GM06990 (cell line): ENCODE data around the gene SLC41A2.

Source experiments
- DNase-seq: peaks from one replicate; pipeline ENCODE4 v3.0.0-alpha.2; 2011; ENCODE audit not compliant: insufficient read length; ENCODE audit errors: extremely low read depth
- H3K27me3 ChIP-seq: replicated peaks from 2 replicates; pipeline ENCODE4 v1.6.0; 2011; ENCODE audit warnings: low read length; ENCODE audit not compliant: control insufficient read depth, insufficient read depth
- H3K36me3 ChIP-seq: 2 replicates; pipeline ENCODE4 v1.5.1; 2011; ENCODE audit warnings: low read length; ENCODE audit not compliant: control insufficient read depth, insufficient read depth
- H3K4me3 ChIP-seq: replicated peaks from 2 replicates; pipeline ENCODE4 v1.5.1; 2011; ENCODE audit warnings: low read depth, mild to moderate bottlenecking, control low read depth, low read length
- CTCF ChIP-seq: IDR thresholded peaks from 2 replicates; pipeline ENCODE4 v1.5.1; 2011; ENCODE audit warnings: low read length, control low read depth, mild to moderate bottlenecking, inconsistent platforms; ENCODE audit not compliant: insufficient read depth, poor library complexity, severe bottlenecking

The SLC41A2 gene

GRCh38 chr12:104976703-104977102 lies 18.6 kb upstream of the SLC41A2 start:
- Histone ChIP-seq H3K27me3 (no peaks in the 10 kb centered on the region), H3K36me3 (no peaks in the 10 kb centered on the region), H3K4me3 (no peak overlapping the region)
- no peak for DNase-seq
- TF ChIP-seq CTCF = no peak

GRCh38 chr12:104975587-104976343 lies 17.7 kb upstream of the SLC41A2 start:
- no peak for DNase-seq
- no peak for TF ChIP-seq CTCF
- Histone ChIP-seq H3K4me3 (no peak overlapping the region), H3K36me3 (no peaks in the 10 kb centered on the region), H3K27me3 (no peaks in the 10 kb centered on the region)

GRCh38 chr12:104974626-104975290 lies 16.7 kb upstream of the SLC41A2 start:
- no peak for TF ChIP-seq CTCF
- H3K36me3 ChIP-seq = no peaks in the 10 kb centered on the region
- H3K4me3 ChIP-seq = peak overlapping the region; percentile 23
- H3K27me3 ChIP-seq = no peaks in the 10 kb centered on the region
- DNase-seq = peak; percentile 77

GRCh38 chr12:104973250-104973649 lies 15.2 kb upstream of the SLC41A2 start:
- no peak for TF ChIP-seq CTCF
- no peaks in the 10 kb centered on the region for H3K27me3 ChIP-seq
- H3K36me3 ChIP-seq = no peaks in the 10 kb centered on the region
- DNase-seq = no peak
- H3K4me3 ChIP-seq = no peak overlapping the region

GRCh38 chr12:104971306-104971705 lies 13.2 kb upstream of the SLC41A2 start:
- no peak for DNase-seq
- Histone ChIP-seq H3K36me3 (no peaks in the 10 kb centered on the region), H3K4me3 (no peak overlapping the region), H3K27me3 (no peaks in the 10 kb centered on the region)
- no peak for TF ChIP-seq CTCF

GRCh38 chr12:104969343-104969742 lies 11.3 kb upstream of the SLC41A2 start:
- no peak for DNase-seq
- Histone ChIP-seq H3K36me3 (no peaks in the 10 kb centered on the region), H3K4me3 (no peak overlapping the region), H3K27me3 (no peaks in the 10 kb centered on the region)
- no peak for TF ChIP-seq CTCF
